GM19397 (cell line): ENCODE measurements around the gene LMX1B.
"Not testable (repeated sequence)": the region's sequence is repeated elsewhere in the genome, so short reads cannot be mapped to it uniquely, and the experiment has no call there.

Source experiments
- ATAC-seq: cut with Tn5 transposase; IDR thresholded peaks from one replicate; pipeline ENCODE4 v1.9.1; 2021; ENCODE audit warnings: mild to moderate bottlenecking, moderate library complexity; ENCODE audit not compliant: unreplicated experiment

Gene LMX1B

GRCh38 chr9:126652140-126652582, 38.4 kb downstream of the LMX1B start:
- no peak for ATAC-seq

GRCh38 chr9:126654124-126654523, 40.4 kb downstream of the LMX1B start:
- no peak for ATAC-seq

DNA sequence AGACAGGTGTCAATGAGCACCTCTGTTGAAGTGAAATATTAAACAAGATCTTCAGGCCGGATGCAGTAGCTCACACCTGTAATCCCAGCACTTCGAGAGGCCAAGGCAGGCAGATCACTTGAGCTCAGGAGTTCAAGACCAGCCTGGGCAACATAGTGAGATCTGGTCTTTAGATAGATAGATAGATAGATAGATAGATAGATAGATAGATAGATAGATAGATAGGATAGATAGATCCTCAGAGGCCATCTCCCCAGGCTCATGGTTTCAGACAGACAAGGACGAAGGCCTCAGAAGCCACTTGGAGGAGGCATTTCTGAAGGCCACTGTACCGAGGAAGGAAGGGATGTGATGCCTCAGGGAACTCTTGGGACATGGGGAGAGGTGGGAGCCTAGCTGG, 42.5 kb downstream of the LMX1B start:
- not testable (repeated sequence) for ATAC-seq

DNA sequence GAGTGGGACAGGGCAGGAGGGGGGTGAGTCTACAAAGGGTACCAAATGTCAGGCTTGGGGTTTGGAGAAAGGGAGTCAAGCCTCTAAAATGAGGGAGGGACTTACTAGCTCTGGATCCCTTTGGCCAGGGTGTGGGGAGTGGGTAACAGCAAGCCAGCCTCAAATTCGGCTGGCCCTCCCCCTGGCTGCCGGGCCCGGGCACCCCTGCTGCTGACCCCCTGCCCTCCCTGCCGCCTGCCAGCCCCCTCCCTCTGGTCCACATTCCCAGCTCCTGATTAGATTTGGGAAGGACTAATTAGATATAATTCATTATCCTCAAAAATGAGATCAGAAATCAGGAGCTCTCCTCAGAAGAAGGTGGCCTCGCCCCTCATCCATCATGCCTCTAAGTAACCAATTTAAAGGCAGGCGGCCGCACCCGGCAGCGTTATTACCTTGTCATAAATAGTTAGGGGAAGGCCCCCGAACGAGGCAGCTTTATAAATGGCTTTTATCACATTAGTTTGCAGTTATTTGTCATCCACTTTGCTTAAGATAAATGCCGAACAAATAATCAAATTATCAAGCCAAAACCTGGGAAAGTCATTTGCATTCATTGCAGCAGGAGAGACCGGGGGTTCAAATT, 44.6 kb downstream of the LMX1B start:
- ATAC-seq: no peak

DNA sequence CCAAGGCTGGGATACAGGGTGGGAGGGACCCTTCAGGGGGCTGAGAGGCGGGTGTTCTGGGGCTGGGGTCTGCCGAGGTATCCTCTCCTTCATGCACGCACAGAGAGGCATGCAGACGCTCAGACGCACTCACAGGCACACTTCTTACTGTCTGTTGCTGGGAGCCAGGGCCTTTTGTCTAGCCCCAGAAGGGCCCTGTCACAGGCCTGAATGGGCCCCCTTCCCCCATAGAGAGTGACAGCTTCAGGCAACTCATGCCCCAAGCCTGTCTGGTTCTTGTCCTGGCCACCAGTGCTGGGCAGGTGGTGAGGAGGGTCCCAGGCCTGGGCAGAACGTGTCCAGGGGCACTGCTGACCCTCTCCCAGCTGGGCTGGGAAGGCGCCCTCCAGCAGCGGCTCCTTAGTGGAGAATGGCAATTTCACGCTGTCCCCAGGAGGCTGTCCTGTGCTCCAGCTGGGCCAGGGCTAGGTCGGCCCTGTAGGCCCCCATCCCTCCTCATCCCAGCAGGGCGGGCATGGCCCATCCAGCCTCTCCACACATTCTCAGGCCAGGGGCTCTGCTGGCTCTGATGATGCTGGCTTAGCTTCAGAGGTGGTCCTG, 45.3 kb downstream of the LMX1B start:
- no peak for ATAC-seq

DNA sequence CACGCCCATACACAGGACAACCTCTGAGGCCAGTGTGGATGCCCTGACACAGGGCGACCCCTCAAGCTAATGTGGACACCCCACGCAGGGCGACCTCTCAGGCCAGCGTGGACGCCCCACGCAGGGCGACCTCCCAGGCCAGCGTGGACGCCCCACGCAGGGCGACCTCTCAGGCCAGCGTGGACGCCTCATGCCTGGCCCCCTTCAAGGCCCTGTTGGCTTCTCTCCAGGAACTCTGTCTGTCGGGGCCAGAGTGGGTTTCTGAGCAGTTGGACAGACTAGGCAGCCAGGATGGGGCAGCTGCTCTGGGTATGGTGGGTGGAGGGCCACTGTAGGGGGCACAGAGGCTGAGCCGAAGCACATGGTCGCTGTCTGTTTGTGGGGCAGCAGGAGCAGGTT, 47.4 kb downstream of the LMX1B start:
- no peak for ATAC-seq

GRCh38 chr9:126661521-126662251, 48.0 kb downstream of the LMX1B start:
- no peak for ATAC-seq

- ATAC-seq: no peak
These were observed 49.9 kb downstream of the LMX1B start for GRCh38 chr9:126663661-126664072.

DNA sequence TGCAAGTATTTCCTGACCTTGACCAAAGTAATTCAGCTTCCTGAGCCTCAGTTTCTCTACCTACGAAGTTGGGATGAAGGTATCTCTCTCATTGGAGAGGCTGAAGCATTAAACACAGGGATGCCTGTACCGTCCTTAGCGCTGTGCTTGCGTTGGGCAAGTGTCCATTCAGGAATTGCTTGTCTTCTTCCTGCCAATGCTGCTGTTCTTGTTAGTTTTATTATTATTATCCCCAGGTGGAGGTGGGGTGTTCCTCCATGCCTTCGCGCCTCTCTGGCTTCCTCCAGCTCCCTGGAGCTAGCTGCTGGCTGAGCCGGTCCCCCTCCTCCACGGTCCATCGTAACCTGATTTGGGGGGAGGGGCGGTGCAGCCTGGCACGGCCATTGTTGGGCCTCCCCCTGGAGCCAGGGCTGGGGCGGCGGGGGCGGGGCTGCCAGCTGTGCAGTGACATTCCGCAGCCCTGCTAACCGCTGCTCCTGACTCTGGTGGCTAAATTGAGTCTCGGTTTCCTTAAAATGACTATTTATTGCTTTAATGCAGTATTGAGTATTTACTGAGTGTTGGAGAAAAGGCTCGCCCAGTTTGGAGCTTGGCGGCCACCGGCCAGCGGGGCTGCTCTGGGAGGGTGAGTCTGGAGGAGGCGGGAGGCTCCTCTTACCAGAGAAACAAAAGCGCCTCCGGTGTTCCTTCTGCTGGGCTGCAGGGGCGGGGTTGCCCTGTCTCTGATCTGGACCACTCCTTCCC, 51.3 kb downstream of the LMX1B start:
- ATAC-seq: no peak

DNA sequence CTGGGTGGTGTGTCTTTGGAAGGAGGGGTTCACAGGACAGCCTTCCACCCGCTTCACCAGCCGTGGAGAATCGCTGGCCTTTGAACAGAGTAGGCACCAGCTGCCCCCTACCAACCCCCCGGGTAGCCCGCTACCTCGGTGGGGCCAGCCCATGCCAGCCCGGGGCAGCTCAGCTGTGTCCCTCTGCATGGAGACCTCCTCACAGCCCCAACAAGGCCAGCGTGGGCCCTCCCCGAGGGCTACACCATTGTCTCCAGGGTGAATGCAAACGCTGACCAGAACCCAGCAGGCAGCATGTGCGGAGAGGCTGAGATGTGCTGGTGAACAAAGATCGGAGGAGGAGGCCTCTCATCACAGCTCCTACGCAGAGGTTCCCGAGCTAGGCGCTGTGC, 51.9 kb downstream of the LMX1B start:
- no peak for ATAC-seq

- ATAC-seq: no peak
These were observed 52.6 kb downstream of the LMX1B start for GRCh38 chr9:126666155-126666803.

DNA sequence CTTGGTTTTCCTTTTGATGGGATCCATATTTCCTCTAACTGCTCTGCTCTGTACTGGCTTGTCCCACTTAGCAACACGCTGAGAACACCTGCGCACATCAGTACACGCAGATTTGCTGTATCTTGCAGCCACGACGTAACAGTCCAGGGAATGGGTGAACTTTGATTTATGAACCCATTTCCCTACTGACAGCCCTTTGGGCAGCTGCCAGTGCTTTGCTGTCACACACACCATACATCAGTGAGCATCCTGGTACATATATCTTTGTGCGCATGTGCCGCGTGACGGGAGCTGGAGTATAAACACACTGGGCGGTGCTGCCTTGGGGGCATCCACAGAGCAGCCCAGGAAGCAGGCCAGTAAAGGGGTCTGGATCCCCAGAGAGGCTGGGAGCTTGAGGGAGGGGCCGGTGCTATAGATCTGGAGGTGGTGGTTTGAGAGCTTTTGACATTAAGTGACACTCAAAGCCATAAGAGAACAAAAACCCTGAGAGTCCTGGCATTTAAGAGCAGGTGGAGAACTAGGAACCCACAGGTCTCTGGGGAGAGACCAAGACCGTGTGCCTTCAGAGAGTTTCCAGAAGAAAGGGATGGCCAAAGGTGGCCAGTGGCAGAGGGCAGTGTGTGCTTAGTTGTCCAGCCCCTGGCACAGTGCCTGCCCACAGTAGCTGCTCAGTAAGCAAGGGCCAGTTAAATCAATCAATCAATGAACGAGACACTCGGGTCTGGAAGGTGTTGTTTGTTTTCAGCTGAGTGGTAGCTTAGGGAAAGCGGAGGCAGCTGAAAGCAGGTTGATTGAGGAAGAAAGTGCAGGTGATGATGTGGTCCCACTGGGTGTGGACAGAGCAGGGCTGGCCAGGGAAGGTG, 53.7 kb downstream of the LMX1B start:
- no peak for ATAC-seq

- ATAC-seq: no peak
These were observed 54.3 kb downstream of the LMX1B start for GRCh38 chr9:126668058-126668457.

GRCh38 chr9:126669108-126669507, 55.4 kb downstream of the LMX1B start:
- ATAC-seq: no peak

- ATAC-seq: no peak
These were observed 56.5 kb downstream of the LMX1B start for GRCh38 chr9:126670270-126670669.

- ATAC-seq: no peak
These were observed 57.7 kb downstream of the LMX1B start for GRCh38 chr9:126671381-126671831.

DNA sequence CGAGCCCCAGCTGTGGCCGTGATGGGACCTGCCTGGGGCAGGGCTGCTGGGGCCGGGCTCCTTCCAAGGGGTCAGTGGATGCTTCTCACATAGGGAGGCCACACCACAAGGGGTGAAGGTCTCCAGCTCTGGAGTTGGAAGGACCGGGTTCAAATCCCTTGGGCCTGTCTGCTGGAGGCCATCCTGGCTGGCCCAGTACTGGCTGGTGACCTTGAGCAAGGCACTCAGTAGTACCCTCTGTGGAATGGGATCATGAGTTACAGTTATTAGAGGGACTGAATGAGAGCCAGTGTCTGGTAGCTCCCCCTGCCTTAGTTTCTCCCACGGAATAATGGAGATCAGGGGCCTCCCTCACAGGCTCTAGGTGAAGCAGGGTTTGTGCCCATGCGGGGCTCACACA, 58.3 kb downstream of the LMX1B start:
- ATAC-seq: no peak

DNA sequence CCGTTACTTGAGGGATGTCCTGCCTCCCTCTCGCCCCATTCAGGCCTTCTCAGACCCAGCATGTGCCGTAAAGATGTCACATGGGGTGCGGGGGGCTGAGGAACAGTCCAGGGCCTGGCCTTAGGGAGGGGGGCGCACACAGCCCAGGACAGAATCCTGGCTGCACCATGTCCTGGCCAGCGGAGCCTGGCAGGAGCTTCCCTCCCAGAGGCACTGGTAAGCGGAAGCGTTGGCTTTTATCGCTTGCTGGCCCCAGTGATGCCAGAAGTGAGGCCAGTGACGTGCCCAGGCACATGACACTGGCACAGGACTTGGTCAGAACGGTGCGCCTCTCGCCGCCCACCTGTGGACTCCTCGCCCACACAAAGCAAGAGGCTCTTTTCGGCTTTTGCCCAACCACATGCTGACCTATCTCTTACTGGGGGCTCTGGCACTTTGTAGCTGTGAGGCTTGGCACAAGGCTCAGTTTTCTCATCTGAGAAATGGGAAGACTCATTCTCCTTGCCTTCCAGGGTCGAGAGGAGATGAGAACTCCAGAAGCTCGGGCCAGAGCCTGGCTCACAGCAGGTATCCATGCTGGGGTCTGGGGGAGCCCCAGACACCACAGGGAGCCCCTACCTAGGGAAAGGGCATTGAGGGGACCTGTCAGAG, 59.0 kb downstream of the LMX1B start:
- ATAC-seq: no peak

GRCh38 chr9:126673689-126674364, 60.1 kb downstream of the LMX1B start:
- no peak for ATAC-seq
